ENCODE results near the gene ANKRD12.
"Not testable (repeated sequence)": the region's sequence is repeated elsewhere in the genome, so short reads cannot be mapped to it uniquely, and the experiment has no call there.

Gene ANKRD12

DNA sequence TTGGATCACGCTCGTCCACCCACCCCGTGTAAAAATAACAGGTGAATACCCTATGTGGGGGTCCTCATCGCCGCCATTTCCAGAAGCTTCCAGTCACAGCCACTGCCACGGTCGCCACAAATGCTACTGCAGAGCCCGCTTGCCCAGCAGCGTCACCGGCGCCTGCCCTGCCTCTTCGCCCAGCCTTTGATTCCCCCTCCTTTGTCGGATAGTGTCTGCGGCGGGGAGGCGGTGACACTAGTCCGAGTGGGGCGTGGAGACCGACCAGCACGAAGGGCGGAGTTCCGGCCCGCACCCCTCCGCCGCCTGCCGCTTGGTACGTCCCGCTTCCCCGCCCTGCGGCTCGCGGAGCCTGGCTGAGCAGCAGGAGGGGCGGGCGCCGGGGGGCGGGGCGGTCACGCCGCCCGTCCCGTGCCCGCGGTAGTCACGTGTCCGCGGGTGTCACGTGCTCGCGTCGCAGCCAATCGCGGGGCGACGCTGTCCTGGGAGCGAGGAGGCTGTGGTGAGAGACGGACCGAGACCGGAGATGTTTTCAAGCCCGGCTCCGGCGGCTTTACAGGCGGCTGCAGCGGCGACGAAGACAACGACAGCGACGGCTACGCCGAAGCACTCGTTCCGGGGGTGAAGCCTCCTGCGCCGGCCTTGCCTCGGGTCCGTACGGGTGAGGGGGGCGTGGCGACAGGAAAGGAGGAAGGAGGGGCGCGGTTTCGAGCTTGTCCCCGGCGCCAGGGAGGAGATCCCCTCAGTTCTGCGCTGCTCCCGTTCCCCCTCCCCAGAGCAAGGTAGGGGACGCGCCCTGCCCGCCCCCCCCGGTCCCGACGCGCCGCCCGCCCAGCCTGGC lies at the start of gene ANKRD12:
ANKRD12 (plus strand) TSS at position 467 of the 841 bp plus-strand sequence. CDS start 45,652 bp downstream, outside the sequence.
- DNase-seq: peak; percentile 99

- no peak for DNase-seq
Measured at GRCh38 chr18:9087144-9087543, 49.4 kb upstream of the ANKRD12 start.

GRCh38 chr18:9088252-9088651 lies 48.3 kb upstream of the ANKRD12 start:
- no peak for DNase-seq

DNA sequence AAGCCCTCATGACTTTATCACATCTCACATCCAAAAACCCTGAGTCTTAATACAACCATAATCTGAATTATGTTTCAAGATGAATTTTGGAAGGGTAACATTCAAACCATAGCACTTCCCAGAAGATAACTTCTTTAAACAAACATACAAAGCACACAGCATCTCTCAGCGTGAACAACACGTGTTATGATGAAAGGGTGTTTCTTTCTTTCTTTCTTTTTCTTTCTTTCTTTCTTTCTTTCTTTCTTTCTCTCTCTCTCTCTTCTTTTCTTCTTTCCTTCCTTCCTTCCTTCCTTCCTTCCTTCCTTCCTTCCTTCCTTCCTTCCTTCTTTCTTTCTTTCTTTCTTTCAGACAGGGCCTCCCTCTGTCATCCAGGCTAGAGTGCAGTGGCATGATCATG lies 47.9 kb upstream of the ANKRD12 start:
- DNase-seq: not testable (repeated sequence)

DNA sequence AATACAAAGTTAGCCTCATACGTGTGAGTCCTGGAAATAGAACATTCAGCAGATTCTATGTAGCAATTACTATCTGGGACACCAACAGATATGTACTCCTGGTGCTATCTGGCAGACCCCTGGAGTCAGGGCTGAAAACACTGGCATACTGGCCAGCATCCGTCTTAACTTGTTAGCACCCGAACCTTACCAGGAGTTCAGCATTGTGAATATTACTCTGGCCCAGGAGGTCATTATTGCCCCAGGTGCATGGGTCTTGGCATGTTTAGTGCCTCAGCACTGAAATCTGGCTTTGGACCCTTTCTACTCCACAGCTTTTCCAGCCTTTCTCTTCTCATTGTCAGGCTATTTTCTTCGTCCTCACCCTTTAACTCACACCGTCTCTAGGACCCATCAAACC lies 46.0 kb upstream of the ANKRD12 start:
- DNase-seq: no peak

DNA sequence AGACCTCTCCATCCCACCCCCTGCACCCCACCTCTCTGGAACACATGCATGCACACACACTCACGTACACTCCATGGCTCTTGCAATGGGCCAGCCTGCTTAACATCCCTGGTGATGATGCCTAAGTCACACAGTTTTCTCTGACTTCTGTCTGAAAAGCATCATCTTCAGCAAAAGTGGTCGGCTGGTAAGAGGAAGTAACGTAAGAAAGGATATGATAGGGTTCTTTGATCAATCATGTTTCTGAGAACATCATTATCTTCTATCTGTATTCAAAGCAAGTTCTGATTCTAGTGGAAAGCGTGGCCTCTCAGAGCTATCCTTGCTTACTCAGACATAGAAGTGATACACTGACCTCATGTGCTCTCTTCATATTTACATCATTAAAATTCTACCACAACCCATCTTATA lies 45.5 kb upstream of the ANKRD12 start:
- peak; percentile 45 for DNase-seq

GRCh38 chr18:9092665-9093064 lies 43.9 kb upstream of the ANKRD12 start:
- DNase-seq: no peak

GRCh38 chr18:9093109-9093508 lies 43.5 kb upstream of the ANKRD12 start:
- DNase-seq: not testable (repeated sequence)

- DNase-seq: no peak
Measured at GRCh38 chr18:9094307-9095226, 42.0 kb upstream of the ANKRD12 start.

DNA sequence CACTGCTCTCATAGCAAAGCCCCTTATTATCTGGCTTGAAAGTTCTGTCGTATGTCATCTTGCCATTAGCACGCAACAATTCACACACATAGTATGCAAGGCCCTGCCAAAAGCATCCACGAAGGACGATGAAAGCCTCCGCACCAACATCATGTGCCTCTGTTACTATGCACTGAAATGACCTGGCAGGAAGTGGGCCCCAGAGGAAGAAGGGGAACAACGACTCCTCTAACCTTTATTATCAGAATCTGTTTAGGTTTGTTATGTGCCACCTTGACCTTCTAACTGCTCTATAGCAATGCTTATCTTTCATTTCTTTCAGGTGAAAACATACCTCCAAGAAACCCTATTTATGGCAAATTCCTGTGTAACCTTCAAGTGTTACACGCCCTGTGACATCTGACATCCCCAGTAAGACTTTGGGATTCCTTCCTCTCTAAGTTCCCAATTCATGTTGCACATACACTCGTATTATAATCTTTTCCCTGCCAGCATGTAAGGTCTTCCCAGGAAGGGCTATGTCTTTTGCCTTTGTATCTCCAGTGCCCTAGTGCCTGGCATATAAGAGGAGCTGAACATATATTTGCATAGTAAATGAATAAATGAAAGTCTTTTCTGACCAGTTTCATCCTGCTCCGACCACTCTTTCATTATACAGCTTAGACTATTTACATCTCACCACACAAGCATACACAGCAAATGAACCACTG lies 41.1 kb upstream of the ANKRD12 start:
- DNase-seq: peak; percentile 59

- no peak for DNase-seq
Measured at GRCh38 chr18:9096007-9096371, 40.6 kb upstream of the ANKRD12 start.

- no peak for DNase-seq
Measured at GRCh38 chr18:9096685-9097084, 39.9 kb upstream of the ANKRD12 start.

- no peak for DNase-seq
Measured at GRCh38 chr18:9097349-9097748, 39.2 kb upstream of the ANKRD12 start.

DNA sequence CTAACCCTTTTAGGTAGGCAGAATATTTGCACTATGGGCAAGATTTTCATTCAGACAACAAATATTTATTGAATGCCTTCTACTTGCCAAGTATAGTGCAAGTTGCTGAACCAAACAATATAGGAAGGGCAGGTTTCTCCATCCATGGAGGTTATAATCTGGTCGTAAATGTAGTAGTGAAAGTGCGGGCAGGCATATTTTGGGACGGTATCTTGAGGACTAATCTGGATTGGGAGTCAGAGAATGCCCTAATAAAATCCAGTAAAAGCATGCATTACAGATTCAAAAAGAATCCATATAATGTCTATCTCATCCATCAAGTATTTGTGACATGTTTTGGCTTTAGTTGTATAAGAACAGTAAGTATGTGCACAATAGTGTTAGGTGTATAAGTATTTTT lies 35.8 kb upstream of the ANKRD12 start:
- no peak for DNase-seq

- DNase-seq: no peak
Measured at GRCh38 chr18:9101730-9102507, 34.7 kb upstream of the ANKRD12 start.

DNA sequence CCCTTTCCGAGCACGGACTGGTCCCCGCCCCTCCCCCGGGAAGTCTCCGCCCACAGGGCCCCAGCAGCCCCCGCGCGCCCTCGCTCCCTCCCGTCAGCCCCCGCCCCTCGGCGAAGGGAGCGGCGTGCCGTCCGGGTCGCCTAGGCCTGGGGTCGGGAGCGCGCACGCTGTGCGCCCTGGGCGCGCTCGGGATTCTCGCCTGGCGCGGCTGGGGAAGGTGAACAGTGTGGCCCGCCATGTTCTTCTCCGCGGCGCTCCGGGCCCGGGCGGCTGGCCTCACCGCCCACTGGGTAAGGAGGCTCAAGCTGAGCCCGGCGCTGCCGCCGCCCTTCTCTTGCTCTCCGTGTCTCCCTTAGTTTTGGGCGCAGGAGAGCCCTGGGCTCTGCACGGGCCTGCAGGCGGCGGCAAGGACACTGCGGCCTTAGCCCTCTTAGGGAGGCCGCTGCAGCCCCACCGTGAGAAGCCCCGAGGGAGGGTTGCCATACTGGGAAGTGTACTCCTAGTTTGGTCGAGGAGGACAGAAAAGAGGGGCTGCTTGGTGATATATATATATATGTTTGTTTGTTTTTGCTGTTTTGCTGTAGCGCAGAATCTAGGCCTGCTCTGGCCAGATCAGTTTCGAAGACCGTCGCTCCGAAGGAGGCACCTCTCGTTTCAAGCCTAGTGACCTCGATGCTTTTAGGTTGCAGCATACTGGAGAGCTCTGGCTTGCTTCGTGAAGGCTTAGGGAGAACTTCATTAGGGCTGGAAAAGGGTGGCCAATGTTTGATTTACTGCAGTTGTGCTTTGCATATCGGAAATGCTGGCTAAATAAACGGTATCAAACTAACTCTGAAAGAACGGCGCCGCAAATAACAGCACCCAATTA lies 33.8 kb upstream of the ANKRD12 start, which contains the start of gene NDUFV2:
NDUFV2 (plus strand) TSS at position 192 of the 868 bp plus-strand sequence; CDS start at position 237, 45 bp downstream.
- peak; percentile 99 for DNase-seq

GRCh38 chr18:9103376-9103873 lies 33.2 kb upstream of the ANKRD12 start:
- no peak for DNase-seq

DNA sequence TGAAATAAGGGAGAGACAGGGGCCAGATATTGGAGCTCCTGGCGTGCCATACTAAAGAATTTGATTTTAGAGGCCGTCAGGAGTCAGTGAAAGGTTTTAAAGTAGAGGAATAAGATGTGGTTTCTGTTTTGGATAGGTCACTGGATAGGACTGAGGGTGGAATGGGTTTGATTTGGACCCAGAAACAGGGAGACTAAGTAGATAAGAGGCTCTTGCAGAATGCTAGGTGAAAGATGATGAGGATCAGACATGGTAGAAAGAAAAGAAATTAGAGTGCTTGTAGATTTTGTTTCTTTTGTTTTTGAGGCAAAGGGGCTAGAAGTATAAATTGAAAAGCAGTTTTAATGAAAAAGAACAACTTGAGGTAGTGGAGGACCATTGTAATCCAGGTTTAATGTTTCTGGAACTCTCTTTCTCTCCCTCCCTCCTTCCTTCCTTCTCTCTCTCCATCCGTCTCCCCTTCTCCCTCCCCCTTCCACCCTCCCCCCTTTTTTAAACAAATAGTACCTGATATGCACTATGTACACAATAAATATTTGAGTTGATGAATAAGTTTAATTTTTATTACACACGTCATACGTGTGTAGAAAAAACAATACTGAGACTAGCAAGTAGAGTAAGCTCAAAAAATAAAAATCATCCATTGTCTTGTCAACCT lies 32.2 kb upstream of the ANKRD12 start:
- no peak for DNase-seq

DNA sequence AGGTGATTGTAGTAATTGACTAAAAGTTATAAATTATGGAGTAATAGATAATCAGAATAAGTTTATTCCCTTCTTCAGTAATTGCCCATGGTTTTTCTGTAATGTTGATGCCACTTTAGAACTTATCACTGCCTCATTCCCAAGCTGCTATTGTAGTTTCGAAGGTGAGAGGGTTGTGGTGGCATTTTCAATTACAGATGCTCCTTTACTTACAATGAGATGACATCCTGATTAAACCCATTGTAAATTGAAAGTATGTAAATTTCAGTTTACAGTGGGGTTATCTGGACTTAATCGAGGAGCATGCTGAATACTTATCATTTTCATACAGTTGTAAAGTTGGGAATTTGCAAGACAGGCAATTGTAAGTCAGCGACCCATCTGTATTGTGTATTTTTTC lies 31.2 kb upstream of the ANKRD12 start:
- no peak for DNase-seq

GRCh38 chr18:9106094-9106493 lies 30.5 kb upstream of the ANKRD12 start:
- no peak for DNase-seq

All from activated CD4-positive, CD25-positive, alpha-beta regulatory T cell treated with anti-CD3 and anti-CD28 coated beads, Interleukin-2, amount 50 U/mL, for 72 hours (primary cell).